ENCODE measurements around the gene PIK3CG.
"Not testable (repeated sequence)": the region's sequence is repeated elsewhere in the genome, so short reads cannot be mapped to it uniquely, and the experiment has no call there.

Gene PIK3CG

DNA sequence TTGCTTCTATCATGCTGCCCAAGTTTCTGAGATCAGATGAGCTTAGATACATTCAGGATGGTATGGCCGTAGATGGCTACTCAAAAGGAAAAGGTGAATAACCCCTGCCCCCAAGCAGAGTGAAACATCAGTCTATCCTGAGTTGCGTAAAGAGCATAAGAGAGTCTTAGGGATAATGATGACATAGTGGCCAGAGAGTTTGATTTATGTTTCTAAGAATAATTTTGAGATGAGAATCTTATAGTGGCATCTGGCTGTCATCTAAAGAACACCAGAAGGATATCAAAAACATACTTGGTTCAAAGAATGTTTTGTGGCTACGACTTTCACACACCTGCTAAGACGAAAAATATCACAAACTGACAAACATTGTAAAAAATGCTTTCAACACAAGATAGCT is 20.6 kb downstream of the PIK3CG start:
- DNase-seq = no peak

DNA sequence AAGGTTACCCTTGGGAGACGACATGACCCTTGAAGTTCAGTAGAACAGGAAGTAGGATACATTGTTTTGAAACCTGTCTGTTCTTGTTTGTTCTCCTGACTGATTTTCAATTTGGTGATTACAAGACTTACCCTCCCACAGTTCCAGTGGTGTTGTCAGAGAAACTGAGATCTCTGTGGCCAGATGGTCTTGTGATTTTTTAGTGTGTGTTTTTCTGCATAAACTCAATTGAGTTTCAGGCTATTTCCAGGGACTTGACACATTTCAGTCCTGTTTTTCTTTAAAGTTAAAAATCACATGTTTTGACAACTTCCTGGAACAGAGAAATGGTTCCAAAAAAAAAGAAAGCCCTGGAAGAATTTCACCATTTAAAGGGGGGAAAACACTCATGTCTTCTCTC is 22.3 kb downstream of the PIK3CG start:
- no peak for DNase-seq

DNA sequence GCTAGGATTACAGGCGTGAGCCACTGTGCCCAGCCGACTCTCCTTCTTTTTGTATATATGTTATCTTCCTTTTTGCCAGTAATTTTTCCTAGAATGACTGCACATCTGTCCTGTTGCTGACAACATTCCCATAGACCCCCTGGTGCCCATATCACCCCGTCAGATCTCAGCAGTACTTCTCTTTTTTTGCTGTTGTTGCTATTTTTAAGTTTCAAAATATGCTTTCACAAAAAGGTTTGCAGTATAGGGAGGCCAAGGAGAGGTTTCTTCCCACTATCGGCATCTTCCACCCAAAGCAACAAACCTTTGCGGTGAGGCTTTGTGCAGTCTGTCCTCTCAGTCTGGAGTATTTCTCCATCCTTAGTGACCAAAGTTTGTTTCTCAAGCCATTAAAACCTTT is 23.1 kb downstream of the PIK3CG start:
- no peak for DNase-seq

- DNase-seq = no peak
Measured at GRCh38 chr7:106890952-106891351, 25.9 kb downstream of the PIK3CG start.

GRCh38 chr7:106891548-106892410 is 26.7 kb downstream of the PIK3CG start:
- no peak for DNase-seq

DNA sequence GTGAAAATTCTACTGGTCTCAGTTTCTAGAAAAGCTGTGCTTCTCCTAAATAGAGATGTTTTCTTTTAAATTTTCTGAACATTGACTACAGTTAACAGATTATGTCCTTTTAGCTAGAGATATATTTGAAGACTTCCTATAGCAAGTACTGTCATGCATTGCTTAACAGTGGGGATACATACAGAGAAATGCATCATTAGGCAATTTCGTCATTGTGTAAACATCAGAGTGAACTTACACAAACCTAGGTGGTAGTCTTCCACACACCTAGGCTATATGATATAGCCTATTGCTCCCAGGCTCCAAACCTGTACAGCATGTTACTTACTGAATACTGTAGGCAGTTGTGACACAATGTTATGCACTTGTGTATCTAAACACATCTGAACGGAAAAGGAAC is 28.5 kb downstream of the PIK3CG start:
- DNase-seq = no peak

GRCh38 chr7:106895246-106895864 is 30.3 kb downstream of the PIK3CG start:
- DNase-seq = no peak

DNA sequence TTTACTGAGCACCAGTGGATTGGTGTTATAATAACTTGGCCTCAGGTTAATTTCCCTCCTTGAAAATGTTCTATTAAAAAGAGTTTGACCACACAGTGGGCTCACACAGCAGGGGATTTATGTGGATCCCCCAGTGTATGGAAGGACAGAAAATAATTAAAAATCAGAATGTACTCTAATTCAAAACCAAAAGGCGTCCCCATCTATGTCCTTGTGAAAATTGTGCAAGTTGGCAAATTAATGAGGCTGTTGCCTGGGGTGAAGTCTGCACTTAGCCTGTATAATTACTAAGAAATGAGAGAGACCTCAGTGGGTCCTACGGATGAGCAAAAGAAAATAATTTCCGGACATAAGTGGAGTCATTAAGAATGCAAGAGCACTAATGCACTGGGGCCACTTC is 31.1 kb downstream of the PIK3CG start:
- DNase-seq = no peak

- not testable (repeated sequence) for DNase-seq
Measured at GRCh38 chr7:106897553-106897952, 32.5 kb downstream of the PIK3CG start.

DNA sequence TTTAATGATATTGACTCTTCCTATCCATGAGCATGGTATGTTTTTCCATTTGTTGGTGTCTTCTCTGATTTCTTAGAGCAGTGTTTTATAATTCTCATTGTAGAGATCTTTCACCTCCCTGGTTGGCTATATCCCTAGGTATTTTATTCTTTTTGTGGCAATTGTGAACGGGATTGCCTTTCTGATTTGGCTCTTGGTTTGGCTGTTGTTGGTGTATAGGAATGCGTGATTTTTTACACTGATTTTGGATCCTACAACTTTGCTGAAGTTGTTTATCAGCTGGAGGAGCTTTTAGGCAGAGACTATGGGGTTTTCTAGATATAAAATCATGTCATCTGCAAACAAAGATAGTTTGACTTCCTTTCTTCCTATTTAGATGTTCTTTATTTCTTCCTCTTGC is 33.9 kb downstream of the PIK3CG start:
- not testable (repeated sequence) for DNase-seq

GRCh38 chr7:106901828-106902441 is 36.9 kb downstream of the PIK3CG start:
- DNase-seq = no peak

GRCh38 chr7:106905734-106906133 is 40.7 kb downstream of the PIK3CG start:
- DNase-seq = no peak

GRCh38 chr7:106911959-106912358 is 46.9 kb downstream of the PIK3CG start:
- DNase-seq = no peak

- DNase-seq = no peak
Measured at GRCh38 chr7:106914018-106914607, 49.0 kb downstream of the PIK3CG start.

DNA sequence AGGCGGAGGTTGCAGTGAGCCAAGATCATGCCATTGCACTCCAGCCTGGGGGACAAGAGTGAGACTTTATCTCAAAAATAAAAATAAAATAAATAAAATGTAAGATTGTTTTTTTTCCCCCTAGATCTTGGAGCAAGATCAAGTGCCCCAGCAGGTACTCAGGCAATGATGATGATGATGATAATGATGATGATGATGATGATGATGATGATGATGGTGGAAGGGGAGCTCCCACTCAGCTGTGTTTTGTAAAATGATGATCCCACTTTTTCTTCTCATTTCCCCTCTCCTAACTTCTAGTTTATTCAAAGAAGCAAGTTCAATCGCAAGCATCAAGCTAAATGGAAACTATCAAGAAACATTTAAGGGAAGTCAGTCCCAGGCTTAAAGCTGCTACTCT is 50.3 kb downstream of the PIK3CG start:
- DNase-seq = no peak

GRCh38 chr7:106915873-106916272 is 50.8 kb downstream of the PIK3CG start:
- no peak for DNase-seq

GRCh38 chr7:106916679-106917078 is 51.6 kb downstream of the PIK3CG start:
- no peak for DNase-seq

DNA sequence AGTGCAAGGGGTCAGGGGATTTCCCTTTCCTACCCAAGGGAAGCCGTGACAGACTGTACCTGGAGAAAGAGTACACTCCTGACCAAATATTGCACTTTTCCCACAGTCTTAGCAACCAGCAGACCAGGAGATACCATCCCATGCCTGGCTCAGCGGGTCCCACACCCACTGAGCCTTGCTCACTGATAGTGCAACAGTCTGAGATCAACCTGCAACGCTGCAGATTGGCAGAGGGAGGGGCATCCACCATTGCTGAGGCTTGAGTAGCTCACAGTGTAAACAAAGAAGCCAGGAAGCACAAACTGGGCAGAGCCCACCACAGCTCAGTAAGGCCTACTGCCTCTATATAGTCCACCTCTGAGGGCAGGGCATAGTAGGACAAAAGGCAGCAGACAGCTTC is 53.9 kb downstream of the PIK3CG start:
- no peak for DNase-seq

GRCh38 chr7:106924468-106924867 is 59.4 kb downstream of the PIK3CG start:
- not testable (repeated sequence) for DNase-seq

- DNase-seq = no peak
Measured at GRCh38 chr7:106926892-106927291, 61.8 kb downstream of the PIK3CG start.

- no peak for DNase-seq
Measured at GRCh38 chr7:106927536-106927935, 62.5 kb downstream of the PIK3CG start.

DNA sequence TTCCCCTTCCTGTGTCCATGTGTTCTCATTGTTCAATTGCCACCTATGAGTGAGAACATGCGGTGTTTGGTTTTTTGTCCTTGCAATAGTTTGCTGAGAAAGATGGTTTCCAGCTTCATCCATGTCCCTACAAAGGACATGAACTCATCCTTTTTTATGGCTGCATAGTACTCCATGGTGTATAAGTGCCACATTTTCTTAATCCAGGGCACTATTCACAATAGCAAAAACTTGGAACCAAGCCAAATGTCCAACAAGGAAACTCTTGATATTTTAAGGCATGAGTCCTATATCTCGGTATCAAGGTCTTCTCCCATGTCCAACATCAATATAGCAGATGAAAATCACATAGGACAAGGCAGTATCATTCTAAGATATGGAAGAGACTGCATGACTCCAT is 64.5 kb downstream of the PIK3CG start:
- not testable (repeated sequence) for DNase-seq

All from amygdala (tissue), 56 donors.